ENCODE measurements around the gene HS3ST4. TPM values are rescaled to one million over a fixed set of nuclear protein-coding genes. Genes with fewer than 3 reads are reported as not detected.
"Not testable (repeated sequence)": the region's sequence is repeated elsewhere in the genome, so short reads cannot be mapped to it uniquely, and the experiment has no call there.

Gene HS3ST4
- total RNA-seq, 1 experiment from 2014 or later, result not detected

GRCh38 chr16:26087091-26087490 is 395.3 kb downstream of the HS3ST4 start:
- no TSS peak for BruUV-seq (replicated peaks)
- H3K9me3 Mint-ChIP-seq (ENCODE audit: unreplicated experiment), result peaks cover 41% of the 10 kb centered on the region
- H3K4me1 Mint-ChIP-seq (ENCODE audit: insufficient read depth, unreplicated experiment), result no peaks in the 10 kb centered on the region
- no peaks in the 10 kb centered on the region for H3K36me3 Mint-ChIP-seq (ENCODE audit: insufficient read depth, unreplicated experiment)
- POLR2A ChIA-PET, result no interaction called here
- TF ChIP-seq CTCF (IDR thresholded peaks at IDR 0.05; ENCODE audit: unreplicated experiment), result no peak
- H3K27me3 Mint-ChIP-seq (ENCODE audit: insufficient read depth, unreplicated experiment), result no peaks in the 10 kb centered on the region
- no peak overlapping the region for H3K27ac Mint-ChIP-seq (ENCODE audit: low read depth, unreplicated experiment)
- intact Hi-C loops (cut with micrococcal nuclease), result no loop called here
- no peak overlapping the region for H3K4me3 Mint-ChIP-seq (ENCODE audit: unreplicated experiment)
- DNase-seq (ENCODE audit: unreplicated experiment), result no peak
- CTCF ChIA-PET, result interaction anchor here (0.6 to 0.7 kb wide), 3 partner anchors 16 to 241 kb away, joined by 3 read pairs; no protein-coding TSS in a partner anchor

GRCh38 chr16:26091511-26091910 is 399.8 kb downstream of the HS3ST4 start:
- BruUV-seq (replicated peaks), result no TSS peak
- H3K27ac Mint-ChIP-seq (ENCODE audit: low read depth, unreplicated experiment), result no peak overlapping the region
- ChIA-PET CTCF (interaction anchor here (0.6 kb wide), 1 partner anchor 820 kb away, joined by 3 read pairs; no protein-coding TSS in a partner anchor), POLR2A (no interaction called here)
- H3K9me3 Mint-ChIP-seq (ENCODE audit: unreplicated experiment), result peaks cover 41% of the 10 kb centered on the region
- TF ChIP-seq CTCF (IDR thresholded peaks at IDR 0.05; ENCODE audit: unreplicated experiment), result no peak
- no peaks in the 10 kb centered on the region for H3K4me1 Mint-ChIP-seq (ENCODE audit: insufficient read depth, unreplicated experiment)
- no peaks in the 10 kb centered on the region for H3K36me3 Mint-ChIP-seq (ENCODE audit: insufficient read depth, unreplicated experiment)
- no peak overlapping the region for H3K4me3 Mint-ChIP-seq (ENCODE audit: unreplicated experiment)
- no peak for DNase-seq (ENCODE audit: unreplicated experiment)
- H3K27me3 Mint-ChIP-seq (ENCODE audit: insufficient read depth, unreplicated experiment), result no peaks in the 10 kb centered on the region
- intact Hi-C loops (cut with micrococcal nuclease), result no loop called here

GRCh38 chr16:26098206-26098605 is 406.4 kb downstream of the HS3ST4 start:
- not testable (repeated sequence) for H3K36me3 Mint-ChIP-seq (ENCODE audit: insufficient read depth, unreplicated experiment); DNase-seq (ENCODE audit: unreplicated experiment)
- peaks cover 60% of the 10 kb centered on the region for H3K9me3 Mint-ChIP-seq (ENCODE audit: unreplicated experiment)

GRCh38 chr16:26102369-26102768 is 410.6 kb downstream of the HS3ST4 start:
- Mint-ChIP-seq H3K9me3 (ENCODE audit: unreplicated experiment) (peaks cover 67% of the 10 kb centered on the region), H3K4me1 (ENCODE audit: insufficient read depth, unreplicated experiment) (no peaks in the 10 kb centered on the region), H3K4me3 (ENCODE audit: unreplicated experiment) (no peak overlapping the region), H3K27me3 (ENCODE audit: insufficient read depth, unreplicated experiment) (no peaks in the 10 kb centered on the region), H3K36me3 (ENCODE audit: insufficient read depth, unreplicated experiment) (no peaks in the 10 kb centered on the region), H3K27ac (ENCODE audit: low read depth, unreplicated experiment) (no peak overlapping the region)
- no peak for TF ChIP-seq CTCF (IDR thresholded peaks at IDR 0.05; ENCODE audit: unreplicated experiment)
- no peak for DNase-seq (ENCODE audit: unreplicated experiment)
- CTCF ChIA-PET, result no interaction called here
- no TSS peak for BruUV-seq (replicated peaks)
- intact Hi-C loops (cut with micrococcal nuclease), result no loop called here
- POLR2A ChIA-PET, result no interaction called here

More at GRCh38 chr16:26098206-26098605, 406.4 kb downstream of the HS3ST4 start:
- H3K4me3 Mint-ChIP-seq (ENCODE audit: unreplicated experiment); H3K27ac Mint-ChIP-seq (ENCODE audit: low read depth, unreplicated experiment); POLR2A ChIA-PET; intact Hi-C loops (cut with micrococcal nuclease); H3K27me3 Mint-ChIP-seq (ENCODE audit: insufficient read depth, unreplicated experiment); BruUV-seq (replicated peaks); H3K4me1 Mint-ChIP-seq (ENCODE audit: insufficient read depth, unreplicated experiment); CTCF ChIA-PET: not testable (repeated sequence)
